GM12801 (cell line): ENCODE data around the gene ANGPTL5.

Source experiments
- CTCF ChIP-seq: IDR thresholded peaks from one replicate; pipeline ENCODE4 v1.5.1; 2011; ENCODE audit warnings: control low read depth; ENCODE audit not compliant: insufficient read length; ENCODE audit errors: extremely low read depth

The ANGPTL5 gene

DNA sequence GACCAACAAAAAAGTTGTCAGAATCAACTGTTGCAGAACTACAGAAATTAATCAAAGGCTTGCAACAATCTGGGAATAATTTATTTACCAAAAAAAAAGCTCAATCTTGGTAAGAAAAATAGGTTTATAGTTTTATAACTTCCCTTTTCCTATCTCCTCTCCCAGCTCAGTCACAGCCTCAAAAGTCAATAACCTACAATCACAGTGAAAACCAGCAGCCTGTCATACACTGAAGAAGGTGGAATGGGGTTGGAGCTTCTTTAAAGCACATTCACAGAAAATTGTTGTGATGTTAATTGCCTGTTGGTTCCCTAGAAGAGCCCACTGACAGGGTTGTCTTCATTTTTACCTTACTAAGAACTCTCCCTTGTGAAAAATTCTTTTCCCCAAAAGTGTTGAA, 52.2 kb downstream of the ANGPTL5 start:
- TF ChIP-seq CTCF = no peak

DNA sequence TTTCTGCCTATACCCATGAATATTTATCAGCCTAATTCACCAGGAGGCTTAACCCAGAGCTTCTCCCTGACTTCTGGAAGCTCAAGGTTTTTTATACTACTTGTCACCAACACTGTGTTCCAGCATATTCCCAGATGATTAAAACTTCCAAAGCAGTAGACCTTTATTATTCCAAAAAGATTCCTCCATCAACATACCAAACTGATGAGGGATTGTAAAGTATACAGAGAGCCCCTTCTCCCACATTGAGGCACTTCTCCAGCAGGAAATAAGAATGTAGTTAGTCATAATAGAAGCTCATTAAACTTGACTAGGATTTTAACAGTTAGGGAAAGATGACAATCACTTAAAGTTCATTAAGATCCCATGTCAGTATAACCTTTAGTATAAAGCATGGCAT, 53.0 kb downstream of the ANGPTL5 start:
- no peak for TF ChIP-seq CTCF

DNA sequence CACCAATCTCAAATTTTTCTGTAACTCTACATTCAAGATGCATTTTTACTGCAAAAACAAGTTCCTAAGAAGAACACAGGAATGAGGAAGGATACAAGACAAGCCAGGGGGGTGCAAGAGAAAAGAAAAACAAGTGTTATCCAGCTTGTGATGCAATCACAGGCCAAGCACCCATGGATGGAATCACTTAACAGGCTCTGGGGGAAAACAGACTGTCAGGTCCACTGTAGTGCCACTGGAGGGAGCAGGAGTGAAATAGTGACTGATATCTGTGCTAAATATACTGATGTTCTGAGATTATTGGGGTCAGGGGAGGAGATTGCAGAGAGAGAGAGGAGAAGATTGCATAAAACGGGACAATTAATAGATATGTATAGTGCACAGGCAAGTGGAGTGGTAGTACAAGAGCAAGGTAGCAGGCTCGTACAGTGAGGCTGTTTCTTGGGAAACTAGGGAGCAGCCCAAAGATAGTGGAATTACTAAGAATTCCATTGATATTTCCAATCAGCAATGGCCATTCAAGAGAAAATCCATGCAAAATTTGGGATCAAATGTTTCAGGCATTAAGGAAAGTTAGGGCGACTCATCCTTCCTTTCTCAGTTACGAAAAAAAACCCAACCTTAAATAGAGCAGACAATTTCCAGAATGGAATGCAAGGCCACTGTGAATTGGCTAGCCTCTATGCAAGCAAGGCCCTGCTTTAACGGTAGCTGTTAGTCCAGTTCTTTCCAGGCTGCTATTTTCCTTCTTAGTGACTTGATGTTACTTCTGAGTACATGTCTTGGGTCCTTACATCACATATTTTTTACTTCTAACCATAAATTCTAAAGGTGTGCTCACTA, 53.7 kb downstream of the ANGPTL5 start:
- no peak for TF ChIP-seq CTCF

- TF ChIP-seq CTCF = no peak
These were observed 55.5 kb downstream of the ANGPTL5 start for GRCh38 chr11:101860696-101861427.

- no peak for TF ChIP-seq CTCF
These were observed 68.1 kb downstream of the ANGPTL5 start for GRCh38 chr11:101848262-101848661.

GRCh38 chr11:101844608-101845007, 71.7 kb downstream of the ANGPTL5 start:
- no peak for TF ChIP-seq CTCF

DNA sequence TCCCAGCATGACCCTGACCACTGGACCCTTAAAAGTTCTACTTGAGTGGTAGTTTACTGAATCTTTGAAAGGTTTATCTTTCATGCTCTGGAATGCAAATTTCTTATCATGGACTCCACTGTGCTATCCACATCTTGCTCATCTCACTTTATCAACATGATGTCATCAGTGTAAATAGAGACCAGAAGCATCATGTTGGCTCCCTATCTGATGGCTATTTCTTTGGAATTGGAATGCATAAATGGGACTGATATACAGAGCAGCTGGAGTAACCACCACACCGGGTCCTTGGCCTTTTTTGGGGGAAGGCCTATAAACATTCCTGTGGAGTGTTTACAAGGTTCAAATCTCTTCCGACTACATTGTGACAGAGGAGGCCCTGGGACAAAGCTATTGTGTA, 75.6 kb downstream of the ANGPTL5 start:
- TF ChIP-seq CTCF = no peak
